Stimulated activated CD8-positive, alpha-beta memory T cell treated with anti-CD3 and anti-CD28 coated beads, Interleukin-4, amount 100 ng/mL, for 48 hours (primary cell): ENCODE measurements around the gene WASHC2C.
"Not testable (repeated sequence)": the region's sequence is repeated elsewhere in the genome, so short reads cannot be mapped to it uniquely, and the experiment has no call there.

ENCODE experiments used
- DNase-seq: peaks from one replicate; pipeline ENCODE4 v3.0.0-alpha.2; 2020

The WASHC2C gene

GRCh38 chr10:45726703-45727420 lies at the start of gene WASHC2C:
Gene WASHC2C (plus strand): TSS chr10:45727266. CDS start chr10:45727318, 52 bp downstream.
- peak; percentile 97 for DNase-seq

- not testable (repeated sequence) for DNase-seq
Measured at GRCh38 chr10:45678467-45678866, 48.6 kb upstream of the WASHC2C start.

- not testable (repeated sequence) for DNase-seq
Measured at GRCh38 chr10:45710200-45710796, 16.8 kb upstream of the WASHC2C start.

- not testable (repeated sequence) for DNase-seq
Measured at GRCh38 chr10:45711223-45711622, 15.8 kb upstream of the WASHC2C start.

- not testable (repeated sequence) for DNase-seq
Measured at GRCh38 chr10:45717053-45717452, 10.0 kb upstream of the WASHC2C start.

GRCh38 chr10:45717642-45718041 lies 9.4 kb upstream of the WASHC2C start:
- DNase-seq = not testable (repeated sequence)

GRCh38 chr10:45721503-45721902 lies 5.6 kb upstream of the WASHC2C start:
- DNase-seq = not testable (repeated sequence)

GRCh38 chr10:45723851-45724250 lies 3.2 kb upstream of the WASHC2C start:
- DNase-seq = not testable (repeated sequence)

- not testable (repeated sequence) for DNase-seq
Measured at GRCh38 chr10:45727421-45727965, 427 bp downstream of the WASHC2C start.

- not testable (repeated sequence) for DNase-seq
Measured at GRCh38 chr10:45734449-45734848, 7.4 kb downstream of the WASHC2C start.

- not testable (repeated sequence) for DNase-seq
Measured at GRCh38 chr10:45734867-45735266, 7.8 kb downstream of the WASHC2C start.

GRCh38 chr10:45741559-45741958 lies 14.5 kb downstream of the WASHC2C start:
- not testable (repeated sequence) for DNase-seq

- DNase-seq = not testable (repeated sequence)
Measured at GRCh38 chr10:45742014-45742413, 14.9 kb downstream of the WASHC2C start.

GRCh38 chr10:45751141-45751540 lies 24.1 kb downstream of the WASHC2C start:
- DNase-seq = not testable (repeated sequence)

GRCh38 chr10:45752210-45752609 lies 25.1 kb downstream of the WASHC2C start:
- DNase-seq = not testable (repeated sequence)

GRCh38 chr10:45753979-45754495 lies 27.0 kb downstream of the WASHC2C start:
- DNase-seq = not testable (repeated sequence)

GRCh38 chr10:45755083-45755482 lies 28.0 kb downstream of the WASHC2C start:
- DNase-seq = not testable (repeated sequence)

- DNase-seq = not testable (repeated sequence)
Measured at GRCh38 chr10:45756065-45756464, 29.0 kb downstream of the WASHC2C start.

- DNase-seq = not testable (repeated sequence)
Measured at GRCh38 chr10:45757661-45758396, 30.8 kb downstream of the WASHC2C start.

GRCh38 chr10:45761622-45762021 lies 34.6 kb downstream of the WASHC2C start:
- not testable (repeated sequence) for DNase-seq

- DNase-seq = not testable (repeated sequence)
Measured at GRCh38 chr10:45763037-45763436, 36.0 kb downstream of the WASHC2C start.

- not testable (repeated sequence) for DNase-seq
Measured at GRCh38 chr10:45768334-45768733, 41.3 kb downstream of the WASHC2C start.
